Measurements from ENCODE around the gene CYP27B1.

CYP27B1 gene

GRCh38 chr12:57806677-57807076 lies 39.8 kb upstream of the CYP27B1 start:
- Histone ChIP-seq H3K27me3 (ENCODE audit: control insufficient read depth, insufficient read depth, low read length) (no peaks in the 10 kb centered on the region), H3K9ac (ENCODE audit: low read length) (no peak overlapping the region), H3K27ac (ENCODE audit: low read depth, low read length) (no peak overlapping the region), H3K36me3 (ENCODE audit: control insufficient read depth, insufficient read depth, low read length) (peaks cover 37% of the 10 kb centered on the region), H3K4me1 (ENCODE audit: control insufficient read depth, insufficient read depth, low read length) (no peaks in the 10 kb centered on the region), H3K4me3 (ENCODE audit: low read length) (no peak overlapping the region)

- H3K4me1 ChIP-seq (ENCODE audit: control insufficient read depth, insufficient read depth, low read length) = no peaks in the 10 kb centered on the region
- H3K4me3 ChIP-seq (ENCODE audit: low read length) = no peak overlapping the region
- no peak overlapping the region for H3K27ac ChIP-seq (ENCODE audit: low read depth, low read length)
- no peaks in the 10 kb centered on the region for H3K27me3 ChIP-seq (ENCODE audit: control insufficient read depth, insufficient read depth, low read length)
- H3K9ac ChIP-seq (ENCODE audit: low read length) = no peak overlapping the region
- H3K36me3 ChIP-seq (ENCODE audit: control insufficient read depth, insufficient read depth, low read length) = peaks cover 20% of the 10 kb centered on the region
Observed at GRCh38 chr12:57803319-57803893, 36.5 kb upstream of the CYP27B1 start.

- Histone ChIP-seq H3K27ac (ENCODE audit: low read depth, low read length) (no peak overlapping the region), H3K4me3 (ENCODE audit: low read length) (no peak overlapping the region), H3K4me1 (ENCODE audit: control insufficient read depth, insufficient read depth, low read length) (no peaks in the 10 kb centered on the region), H3K36me3 (ENCODE audit: control insufficient read depth, insufficient read depth, low read length) (peaks cover 18% of the 10 kb centered on the region), H3K9ac (ENCODE audit: low read length) (no peak overlapping the region), H3K27me3 (ENCODE audit: control insufficient read depth, insufficient read depth, low read length) (no peaks in the 10 kb centered on the region)
Observed at GRCh38 chr12:57802607-57803006, 35.7 kb upstream of the CYP27B1 start.

- H3K4me1 ChIP-seq (ENCODE audit: control insufficient read depth, insufficient read depth, low read length) = no peaks in the 10 kb centered on the region
- no peaks in the 10 kb centered on the region for H3K27me3 ChIP-seq (ENCODE audit: control insufficient read depth, insufficient read depth, low read length)
- H3K27ac ChIP-seq (ENCODE audit: low read depth, low read length) = no peak overlapping the region
- H3K36me3 ChIP-seq (ENCODE audit: control insufficient read depth, insufficient read depth, low read length) = peaks cover 22% of the 10 kb centered on the region
- no peak overlapping the region for H3K4me3 ChIP-seq (ENCODE audit: low read length)
- H3K9ac ChIP-seq (ENCODE audit: low read length) = no peak overlapping the region
Observed at GRCh38 chr12:57800965-57801364, 34.1 kb upstream of the CYP27B1 start.

DNA sequence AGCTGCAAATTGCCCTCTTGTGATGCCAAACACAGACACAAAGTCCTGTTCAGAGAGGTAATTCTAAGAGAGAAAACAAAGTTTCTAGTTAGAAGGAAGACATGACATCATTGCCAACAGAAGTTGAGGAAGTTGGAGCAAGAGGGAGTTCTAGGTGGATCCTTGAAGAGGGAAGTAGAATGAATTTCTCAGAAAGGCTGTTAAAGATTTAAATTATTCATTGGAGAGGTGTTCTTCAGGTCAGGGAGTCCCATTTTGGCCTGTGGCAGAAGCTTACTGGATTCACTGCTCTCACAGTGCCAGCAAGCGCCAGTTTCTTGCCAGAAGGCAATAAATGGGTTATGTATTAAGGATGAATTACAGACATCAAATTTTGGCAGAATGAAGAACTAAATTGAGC lies 31.1 kb upstream of the CYP27B1 start:
- no peak overlapping the region for H3K4me3 ChIP-seq (ENCODE audit: low read length)
- no peaks in the 10 kb centered on the region for H3K4me1 ChIP-seq (ENCODE audit: control insufficient read depth, insufficient read depth, low read length)
- no peak overlapping the region for H3K27ac ChIP-seq (ENCODE audit: low read depth, low read length)
- peaks cover 25% of the 10 kb centered on the region for H3K36me3 ChIP-seq (ENCODE audit: control insufficient read depth, insufficient read depth, low read length)
- H3K27me3 ChIP-seq (ENCODE audit: control insufficient read depth, insufficient read depth, low read length) = no peaks in the 10 kb centered on the region
- H3K9ac ChIP-seq (ENCODE audit: low read length) = no peak overlapping the region

DNA sequence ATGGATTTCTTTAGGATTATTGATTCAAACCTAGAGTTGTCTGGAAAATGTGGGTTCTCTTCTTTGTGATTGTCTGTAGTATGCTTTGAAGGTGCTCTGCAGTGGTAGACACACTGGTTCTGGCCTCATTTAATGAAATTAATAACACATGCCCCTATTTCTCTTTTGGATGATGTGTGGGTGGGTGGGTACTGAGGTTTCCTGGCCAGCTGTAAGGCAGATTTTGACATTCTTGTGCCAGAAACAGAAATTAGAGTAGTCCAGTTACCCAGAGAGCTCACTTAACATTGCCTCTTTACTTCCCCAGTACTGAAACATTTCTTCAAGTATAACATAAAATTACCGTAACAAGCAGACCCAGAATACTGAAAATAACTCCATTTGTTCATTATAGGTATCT lies 30.1 kb upstream of the CYP27B1 start:
- H3K36me3 ChIP-seq (ENCODE audit: control insufficient read depth, insufficient read depth, low read length) = peaks cover 20% of the 10 kb centered on the region
- no peaks in the 10 kb centered on the region for H3K27me3 ChIP-seq (ENCODE audit: control insufficient read depth, insufficient read depth, low read length)
- H3K27ac ChIP-seq (ENCODE audit: low read depth, low read length) = no peak overlapping the region
- no peak overlapping the region for H3K4me3 ChIP-seq (ENCODE audit: low read length)
- H3K9ac ChIP-seq (ENCODE audit: low read length) = no peak overlapping the region
- no peaks in the 10 kb centered on the region for H3K4me1 ChIP-seq (ENCODE audit: control insufficient read depth, insufficient read depth, low read length)

DNA sequence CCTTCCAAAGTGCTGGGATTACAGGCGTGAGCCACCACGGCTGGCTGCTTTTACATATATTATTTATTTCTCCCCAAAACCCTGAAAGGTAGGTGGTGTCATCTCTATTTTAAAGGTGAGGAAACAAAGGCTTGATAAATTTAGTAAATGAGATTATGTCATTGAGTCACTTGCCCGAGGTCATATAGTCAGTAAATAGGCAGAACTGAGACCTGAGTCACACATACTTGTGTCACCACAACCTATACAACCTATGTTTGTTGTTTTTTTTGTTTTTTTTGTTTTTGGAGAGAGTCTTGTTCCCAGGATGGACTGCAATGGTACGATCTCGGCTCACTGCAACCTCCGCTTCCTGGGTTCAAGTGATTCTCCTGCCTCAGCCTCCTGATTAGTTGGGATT lies 28.5 kb upstream of the CYP27B1 start:
- Histone ChIP-seq H3K36me3 (ENCODE audit: control insufficient read depth, insufficient read depth, low read length) (peaks cover 18% of the 10 kb centered on the region), H3K27ac (ENCODE audit: low read depth, low read length) (no peak overlapping the region), H3K4me1 (ENCODE audit: control insufficient read depth, insufficient read depth, low read length) (no peaks in the 10 kb centered on the region), H3K27me3 (ENCODE audit: control insufficient read depth, insufficient read depth, low read length) (no peaks in the 10 kb centered on the region), H3K9ac (ENCODE audit: low read length) (no peak overlapping the region), H3K4me3 (ENCODE audit: low read length) (no peak overlapping the region)

- H3K4me1 ChIP-seq (ENCODE audit: control insufficient read depth, insufficient read depth, low read length) = no peaks in the 10 kb centered on the region
- H3K4me3 ChIP-seq (ENCODE audit: low read length) = no peak overlapping the region
- H3K27me3 ChIP-seq (ENCODE audit: control insufficient read depth, insufficient read depth, low read length) = no peaks in the 10 kb centered on the region
- no peak overlapping the region for H3K27ac ChIP-seq (ENCODE audit: low read depth, low read length)
- peaks cover 11% of the 10 kb centered on the region for H3K36me3 ChIP-seq (ENCODE audit: control insufficient read depth, insufficient read depth, low read length)
- H3K9ac ChIP-seq (ENCODE audit: low read length) = no peak overlapping the region
Observed at GRCh38 chr12:57793920-57794319, 27.0 kb upstream of the CYP27B1 start.

DNA sequence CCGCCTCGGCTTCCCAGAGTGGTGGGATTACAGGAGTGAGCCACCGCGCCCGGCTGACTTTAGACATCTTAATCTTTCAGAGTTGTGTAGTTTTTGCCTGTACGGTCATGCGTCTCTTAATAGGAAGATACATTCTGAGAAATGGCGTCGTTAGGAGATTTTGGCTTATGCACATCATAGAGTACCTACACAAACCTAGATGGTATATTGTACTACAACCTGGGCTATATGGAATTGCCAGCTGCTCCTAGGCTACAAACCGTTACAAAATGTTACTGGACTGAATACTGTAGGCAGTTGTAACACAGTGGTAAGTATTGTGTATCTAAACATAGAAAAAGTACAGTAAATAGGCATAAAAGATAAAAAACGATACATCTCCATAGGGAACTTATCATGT lies 17.0 kb upstream of the CYP27B1 start:
- no peak overlapping the region for H3K9ac ChIP-seq (ENCODE audit: low read length)
- peaks cover 17% of the 10 kb centered on the region for H3K36me3 ChIP-seq (ENCODE audit: control insufficient read depth, insufficient read depth, low read length)

GRCh38 chr12:57783466-57783801 lies 16.6 kb upstream of the CYP27B1 start:
- peak overlapping the region; percentile 99 for H3K4me3 ChIP-seq (ENCODE audit: low read length)
- no peaks in the 10 kb centered on the region for H3K27me3 ChIP-seq (ENCODE audit: control insufficient read depth, insufficient read depth, low read length)
- H3K9ac ChIP-seq (ENCODE audit: low read length) = no peak overlapping the region
- peaks cover 17% of the 10 kb centered on the region for H3K36me3 ChIP-seq (ENCODE audit: control insufficient read depth, insufficient read depth, low read length)
- peaks cover 3% of the 10 kb centered on the region for H3K4me1 ChIP-seq (ENCODE audit: control insufficient read depth, insufficient read depth, low read length)
- H3K27ac ChIP-seq (ENCODE audit: low read depth, low read length) = no peak overlapping the region

More for the DNA sequence above, 17.0 kb upstream of the CYP27B1 start:
- Histone ChIP-seq H3K4me3 (ENCODE audit: low read length) (peak overlapping the region; percentile 6), H3K4me1 (ENCODE audit: control insufficient read depth, insufficient read depth, low read length) (peaks cover 3% of the 10 kb centered on the region), H3K27me3 (ENCODE audit: control insufficient read depth, insufficient read depth, low read length) (no peaks in the 10 kb centered on the region), H3K27ac (ENCODE audit: low read depth, low read length) (no peak overlapping the region)

- H3K27ac ChIP-seq (ENCODE audit: low read depth, low read length) = peak within 1 kb of the TSS; percentile 64
- H3K36me3 ChIP-seq (ENCODE audit: control insufficient read depth, insufficient read depth, low read length) = peaks cover 17% of the 10 kb centered on the region
- peak within 1 kb of the TSS; percentile 68 for H3K9ac ChIP-seq (ENCODE audit: low read length)
- peaks cover 3% of the 10 kb centered on the region for H3K4me1 ChIP-seq (ENCODE audit: control insufficient read depth, insufficient read depth, low read length)
- H3K27me3 ChIP-seq (ENCODE audit: control insufficient read depth, insufficient read depth, low read length) = no peaks in the 10 kb centered on the region
- peak within 1 kb of the TSS; percentile 99 for H3K4me3 ChIP-seq (ENCODE audit: low read length)
Observed at GRCh38 chr12:57782608-57783465, 16.0 kb upstream of the CYP27B1 start, which contains the start of gene TSFM. Gene TSFM, plus strand, starts transcription at chr12:57782787. Its CDS starts 15 bp downstream, at chr12:57782802.

DNA sequence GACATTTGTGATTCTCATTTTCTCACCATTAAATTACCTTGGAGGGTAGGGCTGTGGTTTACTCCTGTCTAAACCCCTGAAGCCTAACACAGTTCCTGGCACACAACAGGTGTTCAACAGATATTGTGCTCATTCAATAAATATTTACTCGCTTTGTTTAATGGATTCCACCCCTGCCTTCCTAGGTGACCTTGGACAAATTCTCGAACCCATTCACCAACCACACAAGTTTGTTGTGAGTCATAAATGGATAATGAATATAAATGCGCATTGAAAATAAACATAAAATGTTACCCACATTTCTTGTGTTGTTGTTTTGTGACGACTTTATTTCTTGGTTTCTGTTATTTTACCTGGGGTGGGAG lies 15.3 kb upstream of the CYP27B1 start:
- H3K9ac ChIP-seq (ENCODE audit: low read length) = no peak overlapping the region
- no peak overlapping the region for H3K27ac ChIP-seq (ENCODE audit: low read depth, low read length)
- H3K4me3 ChIP-seq (ENCODE audit: low read length) = no peak overlapping the region
- H3K4me1 ChIP-seq (ENCODE audit: control insufficient read depth, insufficient read depth, low read length) = peaks cover 3% of the 10 kb centered on the region
- no peaks in the 10 kb centered on the region for H3K27me3 ChIP-seq (ENCODE audit: control insufficient read depth, insufficient read depth, low read length)
- peaks cover 14% of the 10 kb centered on the region for H3K36me3 ChIP-seq (ENCODE audit: control insufficient read depth, insufficient read depth, low read length)

DNA sequence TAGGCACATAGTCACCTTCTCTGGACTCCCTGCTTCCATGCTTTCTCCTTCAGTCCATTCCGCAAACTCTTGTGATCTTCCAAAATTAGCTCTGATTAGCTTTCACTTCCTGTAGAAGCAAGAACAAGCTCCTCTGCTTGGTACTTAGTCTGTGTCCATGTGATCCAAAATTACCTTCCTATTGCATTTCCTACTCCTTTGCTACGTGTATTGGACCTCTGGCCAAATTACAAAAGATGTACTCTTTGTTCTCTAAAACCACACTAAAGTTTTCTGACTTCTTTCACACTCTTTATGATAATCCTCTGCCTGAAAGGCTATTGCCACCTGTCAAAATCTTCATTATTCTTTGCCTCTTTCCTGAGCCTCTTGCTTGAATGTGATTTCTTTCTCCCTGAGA lies 14.9 kb upstream of the CYP27B1 start:
- peaks cover 10% of the 10 kb centered on the region for H3K36me3 ChIP-seq (ENCODE audit: control insufficient read depth, insufficient read depth, low read length)
- H3K27me3 ChIP-seq (ENCODE audit: control insufficient read depth, insufficient read depth, low read length) = no peaks in the 10 kb centered on the region
- no peak overlapping the region for H3K4me3 ChIP-seq (ENCODE audit: low read length)
- H3K9ac ChIP-seq (ENCODE audit: low read length) = no peak overlapping the region
- peaks cover 3% of the 10 kb centered on the region for H3K4me1 ChIP-seq (ENCODE audit: control insufficient read depth, insufficient read depth, low read length)
- H3K27ac ChIP-seq (ENCODE audit: low read depth, low read length) = no peak overlapping the region
